ENCODE results near the gene RAB1B. TPM values are rescaled to one million over a fixed set of nuclear protein-coding genes. Genes with fewer than 3 reads are reported as not detected.
"Not testable (repeated sequence)": the region's sequence is repeated elsewhere in the genome, so short reads cannot be mapped to it uniquely, and the experiment has no call there.

The RAB1B gene
- polyA plus RNA-seq, 2 donors = 129 to 156 TPM

- peaks cover 9 to 26% of the 10 kb centered on the region in 2 donors for H3K4me1 ChIP-seq (ENCODE audit: control insufficient read depth in 2 of 2, insufficient read depth in 2 of 2, low read length in 1 of 2)
- peak overlapping the region; percentile 11 to 33 for H3K4me3 ChIP-seq (ENCODE audit: low read depth in 1 of 2, low read length in 2 of 2)
- H3K9me3 ChIP-seq (ENCODE audit: control insufficient read depth in 2 of 2, insufficient read depth in 1 of 2, low read depth in 1 of 2, low read length in 1 of 2) = no peaks in the 10 kb centered on the region
- 42 to 57% methylated on average over 52 of the region's 52 CpGs for WGBS, 2 donors
- H3K27ac ChIP-seq (ENCODE audit: low read depth in 2 of 2, low read length in 1 of 2) = peak overlapping the region; percentile 37 to 74
- H3K27me3 ChIP-seq (ENCODE audit: control insufficient read depth in 1 of 2, insufficient read depth in 2 of 2, low read length in 2 of 2) = no peaks in the 10 kb centered on the region
- H3K36me3 ChIP-seq (ENCODE audit: control insufficient read depth in 2 of 2, insufficient read depth in 2 of 2, low read length in 1 of 2) = no peaks in the 10 kb centered on the region
Observed at GRCh38 chr11:66315921-66316811, 47.7 kb downstream of the RAB1B start.

- WGBS, 2 donors = 22% methylated on average over 22 to 29 of the region's 29 CpGs
- H3K4me1 ChIP-seq (ENCODE audit: control insufficient read depth in 2 of 2, insufficient read depth in 2 of 2, low read length in 1 of 2) = peaks cover 9 to 26% of the 10 kb centered on the region in 2 donors
Observed at GRCh38 chr11:66316849-66317251, 48.4 kb downstream of the RAB1B start, which contains the start of gene CD248. TSS of gene CD248 (minus strand) at chr11:66317044. CDS start at chr11:66317027, 17 bp downstream.

GRCh38 chr11:66317322-66317722 is 48.9 kb downstream of the RAB1B start:
- H3K4me3 ChIP-seq (ENCODE audit: low read depth in 1 of 2, low read length in 2 of 2) = no peak overlapping the region
- no peaks in the 10 kb centered on the region for H3K9me3 ChIP-seq (ENCODE audit: control insufficient read depth in 2 of 2, insufficient read depth in 1 of 2, low read depth in 1 of 2, low read length in 1 of 2)
- 27 to 28% methylated on average over 14 of the region's 14 CpGs for WGBS, 2 donors
- H3K36me3 ChIP-seq (ENCODE audit: control insufficient read depth in 2 of 2, insufficient read depth in 2 of 2, low read length in 1 of 2) = no peaks in the 10 kb centered on the region
- H3K27ac ChIP-seq (ENCODE audit: low read depth in 2 of 2, low read length in 1 of 2) = peak overlapping the region; percentile 74 to 84
- peaks cover 9 to 26% of the 10 kb centered on the region in 2 donors for H3K4me1 ChIP-seq (ENCODE audit: control insufficient read depth in 2 of 2, insufficient read depth in 2 of 2, low read length in 1 of 2)
- H3K27me3 ChIP-seq (ENCODE audit: control insufficient read depth in 1 of 2, insufficient read depth in 2 of 2, low read length in 2 of 2) = no peaks in the 10 kb centered on the region

More at GRCh38 chr11:66316849-66317251, 48.4 kb downstream of the RAB1B start, which contains the start of gene CD248:
- Histone ChIP-seq H3K36me3 (ENCODE audit: control insufficient read depth in 2 of 2, insufficient read depth in 2 of 2, low read length in 1 of 2) (no peaks in the 10 kb centered on the region), H3K27ac (ENCODE audit: low read depth in 2 of 2, low read length in 1 of 2) (peak within 1 kb of the TSS; percentile 74 to 84), H3K4me3 (ENCODE audit: low read depth in 1 of 2, low read length in 2 of 2) (peak within 1 kb of the TSS; percentile 11 to 33), H3K27me3 (ENCODE audit: control insufficient read depth in 1 of 2, insufficient read depth in 2 of 2, low read length in 2 of 2) (no peaks in the 10 kb centered on the region), H3K9me3 (ENCODE audit: control insufficient read depth in 2 of 2, insufficient read depth in 1 of 2, low read depth in 1 of 2, low read length in 1 of 2) (no peaks in the 10 kb centered on the region)

GRCh38 chr11:66317723-66318599 is 49.5 kb downstream of the RAB1B start:
- no peaks in the 10 kb centered on the region for H3K27me3 ChIP-seq (ENCODE audit: control insufficient read depth in 1 of 2, insufficient read depth in 2 of 2, low read length in 2 of 2)
- no peak overlapping the region for H3K4me3 ChIP-seq (ENCODE audit: low read depth in 1 of 2, low read length in 2 of 2)
- H3K9me3 ChIP-seq (ENCODE audit: control insufficient read depth in 2 of 2, insufficient read depth in 1 of 2, low read depth in 1 of 2, low read length in 1 of 2) = no peaks in the 10 kb centered on the region
- H3K36me3 ChIP-seq (ENCODE audit: control insufficient read depth in 2 of 2, insufficient read depth in 2 of 2, low read length in 1 of 2) = no peaks in the 10 kb centered on the region
- 30 to 34% methylated on average over 16 of the region's 16 CpGs for WGBS, 2 donors
- peaks cover 9 to 26% of the 10 kb centered on the region in 2 donors for H3K4me1 ChIP-seq (ENCODE audit: control insufficient read depth in 2 of 2, insufficient read depth in 2 of 2, low read length in 1 of 2)
- H3K27ac ChIP-seq (ENCODE audit: low read depth in 2 of 2, low read length in 1 of 2) = peak overlapping the region; percentile 74 to 84

GRCh38 chr11:66318600-66318970 is 50.1 kb downstream of the RAB1B start:
- Histone ChIP-seq H3K9me3 (ENCODE audit: control insufficient read depth in 2 of 2, insufficient read depth in 1 of 2, low read depth in 1 of 2, low read length in 1 of 2) (no peaks in the 10 kb centered on the region), H3K4me3 (ENCODE audit: low read depth in 1 of 2, low read length in 2 of 2) (no peak overlapping the region), H3K27ac (ENCODE audit: low read depth in 2 of 2, low read length in 1 of 2) (peak overlapping the region; percentile 50 to 74), H3K27me3 (ENCODE audit: control insufficient read depth in 1 of 2, insufficient read depth in 2 of 2, low read length in 2 of 2) (no peaks in the 10 kb centered on the region), H3K4me1 (ENCODE audit: control insufficient read depth in 2 of 2, insufficient read depth in 2 of 2, low read length in 1 of 2) (peaks cover 9 to 25% of the 10 kb centered on the region in 2 donors), H3K36me3 (ENCODE audit: control insufficient read depth in 2 of 2, insufficient read depth in 2 of 2, low read length in 1 of 2) (no peaks in the 10 kb centered on the region)
- 74% methylated on average over 3 of the region's 3 CpGs for WGBS, 2 donors

GRCh38 chr11:66320289-66320688 is 51.9 kb downstream of the RAB1B start:
- WGBS, 2 donors = 83 to 97% methylated on average over 1 to 2 of the region's 2 CpGs
- H3K27me3 ChIP-seq (ENCODE audit: control insufficient read depth in 1 of 2, insufficient read depth in 2 of 2, low read length in 2 of 2); H3K36me3 ChIP-seq (ENCODE audit: control insufficient read depth in 2 of 2, insufficient read depth in 2 of 2, low read length in 1 of 2); H3K9me3 ChIP-seq (ENCODE audit: control insufficient read depth in 2 of 2, insufficient read depth in 1 of 2, low read depth in 1 of 2, low read length in 1 of 2); H3K4me3 ChIP-seq (ENCODE audit: low read depth in 1 of 2, low read length in 2 of 2); H3K27ac ChIP-seq (ENCODE audit: low read depth in 2 of 2, low read length in 1 of 2): not testable (repeated sequence)
- H3K4me1 ChIP-seq (ENCODE audit: control insufficient read depth in 2 of 2, insufficient read depth in 2 of 2, low read length in 1 of 2) = peaks cover 9 to 22% of the 10 kb centered on the region in 2 donors

- peaks cover 9 to 25% of the 10 kb centered on the region in 2 donors for H3K4me1 ChIP-seq (ENCODE audit: control insufficient read depth in 2 of 2, insufficient read depth in 2 of 2, low read length in 1 of 2)
- not testable (repeated sequence) for H3K27ac ChIP-seq (ENCODE audit: low read depth in 2 of 2, low read length in 1 of 2); H3K27me3 ChIP-seq (ENCODE audit: control insufficient read depth in 1 of 2, insufficient read depth in 2 of 2, low read length in 2 of 2); H3K36me3 ChIP-seq (ENCODE audit: control insufficient read depth in 2 of 2, insufficient read depth in 2 of 2, low read length in 1 of 2); H3K9me3 ChIP-seq (ENCODE audit: control insufficient read depth in 2 of 2, insufficient read depth in 1 of 2, low read depth in 1 of 2, low read length in 1 of 2); H3K4me3 ChIP-seq (ENCODE audit: low read depth in 1 of 2, low read length in 2 of 2)
- whole genome bisulfite sequencing, 2 donors = 90 to 93% methylated on average over 6 of the region's 6 CpGs
Observed at GRCh38 chr11:66320748-66321147, 52.3 kb downstream of the RAB1B start.

GRCh38 chr11:66321606-66322005 is 53.2 kb downstream of the RAB1B start:
- WGBS, 2 donors = 58 to 77% methylated on average over 4 of the region's 4 CpGs
- Histone ChIP-seq H3K4me3 (ENCODE audit: low read depth in 1 of 2, low read length in 2 of 2) (no peak overlapping the region), H3K27me3 (ENCODE audit: control insufficient read depth in 1 of 2, insufficient read depth in 2 of 2, low read length in 2 of 2) (no peaks in the 10 kb centered on the region), H3K4me1 (ENCODE audit: control insufficient read depth in 2 of 2, insufficient read depth in 2 of 2, low read length in 1 of 2) (peaks cover 5 to 18% of the 10 kb centered on the region in 2 donors), H3K27ac (ENCODE audit: low read depth in 2 of 2, low read length in 1 of 2) (no peak overlapping the region), H3K9me3 (ENCODE audit: control insufficient read depth in 2 of 2, insufficient read depth in 1 of 2, low read depth in 1 of 2, low read length in 1 of 2) (no peaks in the 10 kb centered on the region), H3K36me3 (ENCODE audit: control insufficient read depth in 2 of 2, insufficient read depth in 2 of 2, low read length in 1 of 2) (no peaks in the 10 kb centered on the region)

GRCh38 chr11:66322732-66323427 is 54.4 kb downstream of the RAB1B start:
- H3K4me1 ChIP-seq (ENCODE audit: control insufficient read depth in 2 of 2, insufficient read depth in 2 of 2, low read length in 1 of 2) = peaks cover 0 to 15% of the 10 kb centered on the region in 2 donors

More at GRCh38 chr11:66322732-66323427, 54.4 kb downstream of the RAB1B start:
- Histone ChIP-seq H3K4me3 (ENCODE audit: low read depth in 1 of 2, low read length in 2 of 2) (no peak overlapping the region), H3K27ac (ENCODE audit: low read depth in 2 of 2, low read length in 1 of 2) (no peak overlapping the region), H3K36me3 (ENCODE audit: control insufficient read depth in 2 of 2, insufficient read depth in 2 of 2, low read length in 1 of 2) (no peaks in the 10 kb centered on the region), H3K9me3 (ENCODE audit: control insufficient read depth in 2 of 2, insufficient read depth in 1 of 2, low read depth in 1 of 2, low read length in 1 of 2) (no peaks in the 10 kb centered on the region), H3K27me3 (ENCODE audit: control insufficient read depth in 1 of 2, insufficient read depth in 2 of 2, low read length in 2 of 2) (no peaks in the 10 kb centered on the region)
- 69 to 79% methylated on average over 11 of the region's 11 CpGs for WGBS, 2 donors
